ENCODE results near the gene NCKAP5.

DNA sequence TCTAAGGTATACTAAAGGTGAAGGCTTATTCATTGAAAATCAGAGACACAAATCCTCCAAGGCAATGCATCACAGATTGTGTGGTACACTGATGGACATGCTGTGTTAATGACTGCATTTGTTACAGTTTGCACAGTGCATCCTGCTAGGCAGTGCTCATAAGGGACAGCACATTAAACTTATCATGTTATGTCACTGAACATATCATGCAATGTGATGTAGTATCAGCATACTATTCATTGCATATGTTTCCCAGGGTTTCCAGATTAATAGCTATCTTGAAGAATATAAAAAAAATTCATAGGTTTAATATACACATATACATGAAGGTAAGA lies 225.3 kb downstream of the NCKAP5 start:
- TF ChIP-seq, protein P1, sequence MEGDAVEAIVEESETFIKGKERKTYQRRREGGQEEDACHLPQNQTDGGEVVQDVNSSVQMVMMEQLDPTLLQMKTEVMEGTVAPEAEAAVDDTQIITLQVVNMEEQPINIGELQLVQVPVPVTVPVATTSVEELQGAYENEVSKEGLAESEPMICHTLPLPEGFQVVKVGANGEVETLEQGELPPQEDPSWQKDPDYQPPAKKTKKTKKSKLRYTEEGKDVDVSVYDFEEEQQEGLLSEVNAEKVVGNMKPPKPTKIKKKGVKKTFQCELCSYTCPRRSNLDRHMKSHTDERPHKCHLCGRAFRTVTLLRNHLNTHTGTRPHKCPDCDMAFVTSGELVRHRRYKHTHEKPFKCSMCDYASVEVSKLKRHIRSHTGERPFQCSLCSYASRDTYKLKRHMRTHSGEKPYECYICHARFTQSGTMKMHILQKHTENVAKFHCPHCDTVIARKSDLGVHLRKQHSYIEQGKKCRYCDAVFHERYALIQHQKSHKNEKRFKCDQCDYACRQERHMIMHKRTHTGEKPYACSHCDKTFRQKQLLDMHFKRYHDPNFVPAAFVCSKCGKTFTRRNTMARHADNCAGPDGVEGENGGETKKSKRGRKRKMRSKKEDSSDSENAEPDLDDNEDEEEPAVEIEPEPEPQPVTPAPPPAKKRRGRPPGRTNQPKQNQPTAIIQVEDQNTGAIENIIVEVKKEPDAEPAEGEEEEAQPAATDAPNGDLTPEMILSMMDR (IDR thresholded peaks at IDR 0.05; ENCODE audit: poor library complexity) = no peak
- TF ChIP-seq EZH2 (IDR thresholded peaks at IDR 0.05; ENCODE audit: borderline replicate concordance) = no peak
